K562 (cell line): ENCODE measurements around the gene VSIG10L. TPM values are rescaled to one million over a fixed set of nuclear protein-coding genes. Genes with fewer than 3 reads are reported as not detected.
A peak's percentile ranks its signal among the peaks of the same experiment; 100 is the strongest.

Source experiments
- C11orf30 ChIP-seq: fragments of 450-650 bp; IDR thresholded peaks from 2 replicates; pipeline ENCODE4 v1.6.1; 2016; ENCODE audit warnings: low read depth, mild to moderate bottlenecking
- CEBPG ChIP-seq, 3 experiments: fragments of 200-800 bp in 1 of 3; sonication (Bioruptor generic) in 1 of 3; sonication (generic) in 1 of 3; formaldehyde crosslinking in 1 of 3; IDR thresholded peaks in 2 of 3; conservative IDR thresholded peaks in 1 of 3; 2 replicates each; pipeline versions ENCODE4 v1.6.1 to v1.8.0; 2016 to 2022; ENCODE audit warnings: missing compliant biosample characterization in 2 of 3, missing genetic modification characterization in 2 of 3, mild to moderate bottlenecking in 1 of 3, missing genetic modification reagents in 1 of 3
- CREM ChIP-seq: IDR thresholded peaks from 2 replicates; pipeline ENCODE4 v1.6.1; 2014; ENCODE audit warnings: antibody characterized with exemption, low read depth
- ELF4 ChIP-seq: fragments of 450-650 bp; formaldehyde crosslinking; IDR thresholded peaks from 2 replicates; pipeline ENCODE4 v1.4.0; 2022; ENCODE audit warnings: missing genetic modification characterization
- ESRRB ChIP-seq: fragments of 250-450 bp; sonication (Bioruptor Pico); IDR thresholded peaks from 2 replicates; pipeline ENCODE4 v1.5.0; 2020; ENCODE audit warnings: mild to moderate bottlenecking, moderate library complexity, borderline replicate concordance
- NFE2 ChIP-seq: IDR thresholded peaks from 2 replicates; pipeline ENCODE4 v1.6.1; 2014; ENCODE audit warnings: antibody characterized with exemption, low read depth
- NR2F6 ChIP-seq: fragments of 450-650 bp; formaldehyde crosslinking; IDR thresholded peaks from 2 replicates; pipeline ENCODE4 v1.4.0; 2020; ENCODE audit warnings: mild to moderate bottlenecking
- RB1 ChIP-seq: fragments of 450-650 bp; IDR thresholded peaks from 2 replicates; pipeline ENCODE4 v1.6.1; 2017; ENCODE audit warnings: low read depth, mild to moderate bottlenecking
- RBM34 ChIP-seq: fragments of 200-400 bp; formaldehyde crosslinking; IDR thresholded peaks from 2 replicates; pipeline ENCODE4 v1.6.1; 2018; ENCODE audit warnings: low read length, borderline replicate concordance; ENCODE audit not compliant: insufficient read depth
- SAP30 ChIP-seq: fragments of 200-600 bp; sonication (generic); IDR thresholded peaks from 2 replicates; pipeline ENCODE4 v1.6.1; 2012; ENCODE audit warnings: borderline replicate concordance, low read depth, mild to moderate bottlenecking, moderate library complexity, low read length, control low read depth, inconsistent platforms; ENCODE audit not compliant: insufficient read depth, poor library complexity, severe bottlenecking
- TAL1 ChIP-seq: fragments of 450-650 bp; IDR thresholded peaks from 2 replicates; pipeline ENCODE4 v1.6.1; 2016; ENCODE audit warnings: mild to moderate bottlenecking
- TEAD2 ChIP-seq: fragments of 450-650 bp; IDR thresholded peaks from 2 replicates; pipeline ENCODE4 v1.6.1; 2016; ENCODE audit warnings: missing genetic modification characterization, control low read depth, missing compliant biosample characterization
- ZC3H11A ChIP-seq: IDR thresholded peaks from 2 replicates; pipeline ENCODE4 v1.6.1; 2012; ENCODE audit warnings: low read depth, low read length, improper control_type of control experiment
- ZNF76 ChIP-seq: fragments of 250-450 bp; sonication (Bioruptor Pico); IDR thresholded peaks from 2 replicates; pipeline ENCODE4 v1.4.0; 2020; ENCODE audit warnings: mild to moderate bottlenecking, moderate library complexity, borderline replicate concordance
- ZSCAN29 ChIP-seq: fragments of 450-650 bp; IDR thresholded peaks from 2 replicates; pipeline ENCODE4 v1.6.1; 2017
- ZZZ3 ChIP-seq: fragments of 450-650 bp; IDR thresholded peaks from 2 replicates; pipeline ENCODE4 v1.6.1; 2016; ENCODE audit warnings: antibody characterized with exemption, mild to moderate bottlenecking, moderate library complexity
- polyA plus RNA-seq, 8 experiments: library from polyadenylated mRNA; depleted of rRNA in 4 of 8; stranded (reverse) in 5 of 8; unstranded in 3 of 8; fragments of >200 nt; fragmentation: Nextera tagmentation in 2 of 8; fragmentation: Illumina TruSeq in 1 of 8; extraction: Ambion mirVana in 2 of 8; extraction: Trizol in 1 of 8; gene quantifications; 2 replicates each; pipeline versions ENCODE4 v1.2.1 to v1.2.3, GENCODE V29; 2011 to 2014; ENCODE audit warnings: inconsistent platforms in 1 of 8, missing spikeins in 1 of 8
- total RNA-seq, 7 experiments: library from RNA; depleted of rRNA in 6 of 7; stranded (reverse); fragments of >200 nt in 6 of 7; fragmentation: Illumina TruSeq in 2 of 7; extraction: Trizol in 2 of 7; gene quantifications; 2 replicates each; pipeline versions ENCODE4 v1.2.1 to v1.2.3, GENCODE V29; 2011 to 2021; ENCODE audit warnings: low replicate concordance in 1 of 7
- TF ChIP-seq, protein P1 (sequence below): fragments of 450-650 bp; IDR thresholded peaks from one replicate; pipeline ENCODE4 v1.6.1; 2018; ENCODE audit warnings: mild to moderate bottlenecking, moderate library complexity; ENCODE audit not compliant: partially characterized antibody
- TF ChIP-seq, protein P2 (sequence below): fragments of 450-650 bp; formaldehyde crosslinking; conservative IDR thresholded peaks from 2 replicates; pipeline ENCODE4 v1.4.0; 2022; ENCODE audit warnings: mild to moderate bottlenecking, missing genetic modification characterization
- TF ChIP-seq, protein P3 (sequence below): fragments of 250-450 bp; sonication (Bioruptor Pico); IDR thresholded peaks from 2 replicates; pipeline ENCODE4 v1.8.0; 2022; ENCODE audit warnings: moderate library complexity, mild to moderate bottlenecking, inconsistent platforms
- TF ChIP-seq, protein P4 (sequence below): fragments of 250-450 bp; sonication (Bioruptor Pico); IDR thresholded peaks from 2 replicates; pipeline ENCODE4 v1.4.0; 2020; ENCODE audit warnings: mild to moderate bottlenecking
- TF ChIP-seq, protein P5 (sequence below), 2 experiments: fragments of 450-650 bp in 1 of 2; sonication (generic) in 1 of 2; formaldehyde crosslinking in 1 of 2; IDR thresholded peaks in 1 of 2; conservative IDR thresholded peaks in 1 of 2; 2 replicates each; pipeline versions ENCODE4 v1.6.1 to v1.8.1; 2016 to 2023; ENCODE audit warnings: mild to moderate bottlenecking in 2 of 2, moderate library complexity in 2 of 2, inconsistent platforms in 1 of 2, missing genetic modification reagents in 1 of 2

The VSIG10L gene
- total and polyA plus RNA-seq, 9 of the 15 experiments (the other 6 are each of a cell fraction or from before 2014, with no cell fraction given), result 1.1 to 7.6 (median 2.2) TPM

DNA sequence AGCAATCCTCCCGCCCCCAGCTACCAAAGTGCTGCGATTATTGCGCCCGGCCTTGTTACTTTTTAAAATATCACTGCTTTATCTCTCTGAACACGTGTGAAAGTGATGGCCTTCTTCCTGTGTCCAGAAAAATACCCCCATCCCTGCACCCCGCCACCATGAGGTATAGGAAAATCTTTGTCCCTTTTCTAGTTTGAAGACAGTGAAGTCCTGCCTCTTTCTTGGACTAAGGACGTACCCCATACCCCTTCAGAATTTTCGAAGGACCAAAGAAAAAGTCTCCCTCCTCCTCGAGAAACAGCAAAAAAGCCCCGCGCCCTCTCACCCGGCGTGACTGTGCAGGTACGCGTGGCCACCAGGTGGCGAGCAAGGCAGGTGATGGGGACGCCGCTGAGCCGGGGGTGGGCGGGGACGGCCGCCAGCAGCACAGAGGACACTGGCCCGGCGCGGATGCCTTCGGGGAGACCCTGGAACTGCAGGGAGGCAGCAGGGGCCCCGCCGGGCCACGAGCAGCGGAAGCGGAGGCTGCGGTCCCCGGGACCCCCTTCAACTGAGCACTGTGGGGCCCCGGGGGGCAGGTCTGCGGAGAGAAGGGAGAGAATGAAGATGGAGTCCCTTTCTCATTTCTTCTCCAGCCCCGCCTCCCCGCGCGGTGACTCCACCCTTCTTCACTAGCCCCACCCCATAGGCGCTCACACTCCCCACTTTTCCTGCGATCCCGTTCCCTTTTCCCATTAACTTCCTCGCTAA, 3.2 kb downstream of the VSIG10L start (continued):
- TF ChIP-seq, protein P1, sequence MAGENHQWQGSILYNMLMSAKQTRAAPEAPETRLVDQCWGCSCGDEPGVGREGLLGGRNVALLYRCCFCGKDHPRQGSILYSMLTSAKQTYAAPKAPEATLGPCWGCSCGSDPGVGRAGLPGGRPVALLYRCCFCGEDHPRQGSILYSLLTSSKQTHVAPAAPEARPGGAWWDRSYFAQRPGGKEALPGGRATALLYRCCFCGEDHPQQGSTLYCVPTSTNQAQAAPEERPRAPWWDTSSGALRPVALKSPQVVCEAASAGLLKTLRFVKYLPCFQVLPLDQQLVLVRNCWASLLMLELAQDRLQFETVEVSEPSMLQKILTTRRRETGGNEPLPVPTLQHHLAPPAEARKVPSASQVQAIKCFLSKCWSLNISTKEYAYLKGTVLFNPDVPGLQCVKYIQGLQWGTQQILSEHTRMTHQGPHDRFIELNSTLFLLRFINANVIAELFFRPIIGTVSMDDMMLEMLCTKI, result no peak
- TF ChIP-seq ESRRB (CRISPR knock-in tag) (no peak), NR2F6 (no peak), RB1 (peak; percentile 62; the same call in 1 of the 2 replicates), ZZZ3 (no peak), RBM34 (no peak), ZSCAN29 (no peak), NFE2 (peak; percentile 84), ZC3H11A (no peak), SAP30 (peak; percentile 49), TAL1 (no peak; the same call in 1 of the 2 replicates), ZNF76 (no peak), ELF4 (CRISPR knock-in tag) (no peak), CEBPG (CRISPR knock-in tag; IDR thresholded peaks at IDR 0.05) (no peak), CEBPG (tag; conservative IDR thresholded peaks at IDR 0.05 in 1 of 2, IDR thresholded peaks at IDR 0.05 in 1 of 2) (no peak), TEAD2 (tag) (no peak), C11orf30 (no peak), CREM (peak; percentile 77)
- TF ChIP-seq, protein P2, sequence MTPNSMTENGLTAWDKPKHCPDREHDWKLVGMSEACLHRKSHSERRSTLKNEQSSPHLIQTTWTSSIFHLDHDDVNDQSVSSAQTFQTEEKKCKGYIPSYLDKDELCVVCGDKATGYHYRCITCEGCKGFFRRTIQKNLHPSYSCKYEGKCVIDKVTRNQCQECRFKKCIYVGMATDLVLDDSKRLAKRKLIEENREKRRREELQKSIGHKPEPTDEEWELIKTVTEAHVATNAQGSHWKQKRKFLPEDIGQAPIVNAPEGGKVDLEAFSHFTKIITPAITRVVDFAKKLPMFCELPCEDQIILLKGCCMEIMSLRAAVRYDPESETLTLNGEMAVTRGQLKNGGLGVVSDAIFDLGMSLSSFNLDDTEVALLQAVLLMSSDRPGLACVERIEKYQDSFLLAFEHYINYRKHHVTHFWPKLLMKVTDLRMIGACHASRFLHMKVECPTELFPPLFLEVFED (CRISPR knock-in tag), result no peak
- TF ChIP-seq, protein P3, sequence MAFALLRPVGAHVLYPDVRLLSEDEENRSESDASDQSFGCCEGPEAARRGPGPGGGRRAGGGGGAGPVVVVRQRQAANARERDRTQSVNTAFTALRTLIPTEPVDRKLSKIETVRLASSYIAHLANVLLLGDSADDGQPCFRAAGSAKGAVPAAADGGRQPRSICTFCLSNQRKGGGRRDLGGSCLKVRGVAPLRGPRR (CRISPR knock-in tag), result no peak
- TF ChIP-seq, protein P4, sequence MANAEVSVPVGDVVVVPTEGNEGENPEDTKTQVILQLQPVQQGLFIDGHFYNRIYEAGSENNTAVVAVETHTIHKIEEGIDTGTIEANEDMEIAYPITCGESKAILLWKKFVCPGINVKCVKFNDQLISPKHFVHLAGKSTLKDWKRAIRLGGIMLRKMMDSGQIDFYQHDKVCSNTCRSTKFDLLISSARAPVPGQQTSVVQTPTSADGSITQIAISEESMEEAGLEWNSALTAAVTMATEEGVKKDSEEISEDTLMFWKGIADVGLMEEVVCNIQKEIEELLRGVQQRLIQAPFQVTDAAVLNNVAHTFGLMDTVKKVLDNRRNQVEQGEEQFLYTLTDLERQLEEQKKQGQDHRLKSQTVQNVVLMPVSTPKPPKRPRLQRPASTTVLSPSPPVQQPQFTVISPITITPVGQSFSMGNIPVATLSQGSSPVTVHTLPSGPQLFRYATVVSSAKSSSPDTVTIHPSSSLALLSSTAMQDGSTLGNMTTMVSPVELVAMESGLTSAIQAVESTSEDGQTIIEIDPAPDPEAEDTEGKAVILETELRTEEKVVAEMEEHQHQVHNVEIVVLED (CRISPR knock-in tag), result peak; percentile 73
- TF ChIP-seq, protein P5, sequence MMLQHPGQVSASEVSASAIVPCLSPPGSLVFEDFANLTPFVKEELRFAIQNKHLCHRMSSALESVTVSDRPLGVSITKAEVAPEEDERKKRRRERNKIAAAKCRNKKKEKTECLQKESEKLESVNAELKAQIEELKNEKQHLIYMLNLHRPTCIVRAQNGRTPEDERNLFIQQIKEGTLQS (IDR thresholded peaks at IDR 0.05), result no peak
- TF ChIP-seq, protein P5 (CRISPR knock-in tag; conservative IDR thresholded peaks at IDR 0.05), result no peak
